Fibroblast of skin of right quadriceps (primary cell): ENCODE results near the gene CAMK4.
"Not testable (repeated sequence)": the region's sequence is repeated elsewhere in the genome, so short reads cannot be mapped to it uniquely, and the experiment has no call there.

Source experiments
- DNase-seq: peaks from one replicate; pipeline ENCODE4 v3.0.0-alpha.2; 2013

The CAMK4 gene

DNA sequence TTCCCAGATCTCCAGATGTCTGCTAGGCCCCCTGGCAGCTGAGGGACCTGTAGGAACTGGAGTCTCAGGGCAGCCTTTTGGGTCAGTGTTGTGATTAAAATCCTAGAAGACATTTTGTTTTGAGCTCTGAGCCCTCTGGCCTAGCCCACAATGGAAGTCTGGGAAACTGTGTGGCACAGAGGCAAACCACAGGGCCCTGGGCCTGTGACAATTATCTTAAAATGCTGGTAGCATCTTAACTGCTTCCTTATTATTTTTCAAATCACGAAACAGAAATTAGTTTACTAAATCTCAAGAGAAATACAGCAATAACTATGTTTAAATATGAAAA is 162.6 kb downstream of the CAMK4 start:
- DNase-seq, result no peak

DNA sequence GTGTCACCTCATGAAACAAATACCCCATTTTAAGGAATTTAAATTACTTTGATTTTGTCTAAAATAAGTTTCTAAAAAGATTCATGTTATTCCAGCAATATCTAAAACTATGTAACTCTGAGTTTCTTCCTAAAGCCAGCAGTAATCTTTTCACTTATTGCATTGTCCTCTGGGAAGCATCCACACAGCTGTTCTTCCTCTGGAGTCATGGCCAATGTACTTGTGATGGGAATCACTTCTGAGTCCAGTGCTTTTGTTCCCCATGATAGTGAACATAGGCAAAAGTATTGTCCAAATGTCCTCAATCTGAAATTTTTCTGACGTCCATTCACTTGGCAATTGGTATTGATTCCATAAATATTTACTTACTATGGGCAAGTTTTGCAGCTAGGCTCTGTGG is 163.2 kb downstream of the CAMK4 start:
- no peak for DNase-seq

DNA sequence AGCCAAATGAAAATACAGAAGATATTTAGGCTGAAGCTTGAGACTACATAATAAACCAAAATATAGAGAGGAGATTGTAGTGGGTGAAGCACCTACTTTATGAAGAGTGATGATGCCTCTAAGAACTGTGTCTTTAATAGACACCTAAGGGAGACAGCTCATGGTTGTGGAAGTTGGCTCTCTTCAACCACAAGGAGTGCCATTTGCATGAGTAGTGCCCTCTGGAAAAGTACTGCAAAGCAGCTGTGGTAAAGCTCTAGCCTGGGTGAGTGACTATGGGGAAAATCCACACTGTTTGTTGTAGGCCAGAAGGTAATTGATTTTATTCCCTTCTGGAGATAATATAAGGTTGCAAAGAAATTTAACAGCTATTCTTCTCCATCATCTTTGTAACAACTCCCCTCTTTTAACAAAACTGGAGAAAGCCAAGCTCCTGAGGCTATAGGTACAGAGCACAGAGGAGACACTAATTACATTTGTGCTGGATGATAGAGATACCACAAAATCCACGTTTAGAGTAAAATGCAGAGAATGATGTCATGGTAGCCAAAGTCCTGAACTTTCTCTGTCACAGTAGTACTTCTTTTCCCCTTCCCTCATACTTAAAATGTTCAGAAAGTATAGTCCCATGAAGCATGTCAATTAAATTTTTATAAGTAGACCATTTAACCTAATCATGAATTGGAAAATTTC is 165.4 kb downstream of the CAMK4 start:
- peak; percentile 71 for DNase-seq

DNA sequence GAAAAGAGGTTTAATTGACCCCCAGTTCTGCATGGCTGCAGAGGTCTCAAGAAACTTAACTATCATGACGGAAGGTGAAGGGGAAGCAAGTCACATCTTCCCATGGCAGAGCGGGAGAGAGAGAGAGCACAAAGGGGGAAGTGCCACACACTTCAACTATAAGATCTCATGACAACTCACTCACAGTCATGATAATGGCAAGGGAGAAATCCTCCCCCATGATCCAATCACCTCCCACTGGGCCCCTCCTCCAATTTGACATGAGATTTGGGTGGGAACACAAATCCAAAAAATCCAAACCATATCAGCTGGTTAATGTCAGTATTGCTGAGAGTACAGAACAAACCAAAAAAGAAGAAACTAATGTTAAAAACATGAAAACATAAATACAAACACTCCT is 168.0 kb downstream of the CAMK4 start:
- no peak for DNase-seq

DNA sequence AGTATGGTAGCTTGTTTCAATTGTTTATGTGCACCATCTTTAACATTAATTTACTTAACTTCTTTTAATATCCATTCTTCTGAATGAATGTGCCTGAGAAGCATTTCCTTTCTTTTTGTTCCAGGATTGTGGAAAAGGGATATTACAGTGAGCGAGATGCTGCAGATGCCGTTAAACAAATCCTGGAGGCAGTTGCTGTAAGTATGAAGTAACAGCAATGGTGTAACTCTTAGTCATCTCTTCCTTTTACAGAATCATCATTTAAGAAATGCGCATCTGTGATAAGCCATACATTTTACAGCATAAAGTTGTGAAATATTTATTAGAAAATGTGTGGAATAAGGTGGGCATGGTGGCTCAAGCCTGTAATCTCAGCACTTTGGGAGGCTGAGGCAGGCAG is 170.4 kb downstream of the CAMK4 start:
- DNase-seq, result peak; percentile 77

DNA sequence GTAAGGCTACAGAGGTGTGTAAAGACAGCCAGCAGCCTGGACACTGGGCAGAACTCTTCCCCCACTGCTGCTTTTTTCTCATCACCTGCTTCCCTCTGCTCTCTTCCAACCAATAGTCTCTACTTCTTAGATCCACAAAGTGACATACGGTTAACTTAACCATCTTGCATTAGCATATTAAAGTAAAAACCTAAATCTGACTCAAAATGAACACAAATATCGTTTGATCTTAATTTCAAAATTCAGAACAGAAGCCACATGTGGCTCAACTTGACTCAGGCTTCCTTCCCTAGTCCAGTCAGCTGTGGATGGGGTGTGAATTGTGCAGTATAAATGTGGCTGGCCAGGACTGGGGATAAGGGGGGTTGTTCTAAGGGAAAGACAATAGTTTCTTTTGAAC is 173.8 kb downstream of the CAMK4 start:
- DNase-seq, result no peak

DNA sequence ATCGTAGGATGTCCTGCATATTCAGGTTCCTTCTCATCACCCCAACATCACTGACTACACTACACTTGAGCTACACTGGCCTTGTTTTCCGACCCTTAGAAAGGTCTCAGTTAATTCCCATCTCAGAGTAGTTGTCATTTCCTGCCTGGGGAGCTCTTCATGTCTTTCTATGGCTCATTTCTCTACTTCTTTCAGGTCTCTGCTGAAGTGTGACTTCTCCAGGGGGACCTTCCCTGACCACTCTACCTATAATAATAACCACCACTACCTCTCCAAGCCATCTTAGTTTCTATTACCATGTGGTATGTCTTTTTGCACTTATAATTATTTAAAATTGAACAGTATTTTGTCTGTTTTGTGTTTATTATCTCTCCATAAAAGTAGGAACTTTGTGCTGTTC is 174.9 kb downstream of the CAMK4 start:
- no peak for DNase-seq

DNA sequence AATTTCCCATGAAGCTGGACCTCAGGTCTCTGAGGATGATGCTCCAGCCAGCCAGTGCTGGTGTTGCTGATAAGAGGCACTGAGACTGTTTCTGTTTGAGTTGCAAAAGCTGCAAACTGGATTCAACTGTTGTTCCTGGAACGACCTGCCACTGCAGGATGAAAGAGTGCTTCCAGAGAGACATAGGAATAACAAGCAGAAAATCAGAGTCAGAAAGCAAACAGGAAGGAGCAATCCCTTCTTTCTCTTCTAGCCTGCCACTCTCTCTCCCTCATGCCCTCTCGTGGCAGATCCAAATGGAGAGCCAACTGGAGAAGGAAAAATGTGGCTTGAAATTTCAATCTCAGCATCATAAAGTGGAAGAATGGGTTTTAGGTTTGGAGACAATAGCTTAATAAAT is 177.7 kb downstream of the CAMK4 start:
- DNase-seq, result no peak

DNA sequence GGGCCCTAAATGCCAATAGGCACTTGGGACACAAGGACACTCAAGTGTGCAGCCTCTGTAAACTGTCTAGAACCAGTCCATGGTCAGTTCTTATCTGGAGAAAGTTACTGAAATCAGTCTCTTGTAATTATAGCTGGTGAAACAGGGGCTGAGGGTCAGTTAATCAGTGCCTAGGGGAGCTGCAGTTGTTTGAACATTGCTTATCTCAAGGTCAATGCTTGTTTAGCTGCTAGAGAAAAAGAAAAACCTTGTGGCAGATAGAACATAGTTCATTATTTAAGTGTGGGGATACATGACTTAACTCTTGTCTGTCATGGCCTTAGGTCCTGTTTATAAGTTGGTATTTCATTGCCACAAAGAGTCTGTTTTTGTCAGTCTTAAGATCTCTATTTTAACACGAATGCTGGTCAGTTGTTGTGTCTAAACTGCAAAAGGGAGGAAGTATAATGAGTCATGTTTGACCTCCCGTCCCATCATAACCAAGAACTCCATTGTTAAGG is 180.1 kb downstream of the CAMK4 start:
- no peak for DNase-seq

DNA sequence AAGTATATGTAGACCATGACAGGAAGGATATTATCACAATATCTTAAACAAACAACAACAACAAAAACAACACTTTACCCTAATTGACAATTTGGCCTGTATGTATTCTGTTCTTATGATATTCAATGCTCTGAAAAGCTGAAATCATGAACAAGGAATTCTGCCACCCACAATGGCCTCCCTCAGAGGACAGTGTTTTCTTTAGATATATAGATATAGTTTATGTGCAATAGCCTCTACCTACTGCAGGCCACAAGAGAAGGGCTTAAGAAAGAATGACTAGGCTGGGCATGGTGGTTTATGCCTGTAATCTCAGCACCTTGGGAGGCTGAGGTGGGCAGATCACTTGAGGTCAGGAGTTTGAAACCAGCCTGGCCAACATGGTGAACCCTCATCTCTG is 183.4 kb downstream of the CAMK4 start:
- DNase-seq, result no peak

DNA sequence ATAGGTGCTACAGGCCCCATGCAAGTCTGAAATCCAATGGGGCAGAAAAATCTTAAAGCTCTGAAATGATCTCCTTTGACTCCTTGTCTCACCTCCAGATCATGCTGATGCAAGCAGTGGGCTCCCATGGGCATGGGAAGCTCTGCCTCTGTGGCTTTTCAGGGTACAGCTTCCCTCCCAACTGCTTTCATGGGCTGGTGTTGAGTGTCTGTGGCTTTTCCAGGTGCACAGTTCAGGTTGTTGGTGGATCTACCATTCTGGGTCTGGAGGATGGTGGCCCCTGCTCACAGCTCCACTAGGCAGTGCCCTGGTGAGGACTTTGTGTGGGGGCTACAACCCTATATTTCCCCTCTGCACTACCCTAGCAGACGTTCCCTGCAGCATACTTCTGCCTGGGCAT is 184.6 kb downstream of the CAMK4 start:
- DNase-seq, result no peak

DNA sequence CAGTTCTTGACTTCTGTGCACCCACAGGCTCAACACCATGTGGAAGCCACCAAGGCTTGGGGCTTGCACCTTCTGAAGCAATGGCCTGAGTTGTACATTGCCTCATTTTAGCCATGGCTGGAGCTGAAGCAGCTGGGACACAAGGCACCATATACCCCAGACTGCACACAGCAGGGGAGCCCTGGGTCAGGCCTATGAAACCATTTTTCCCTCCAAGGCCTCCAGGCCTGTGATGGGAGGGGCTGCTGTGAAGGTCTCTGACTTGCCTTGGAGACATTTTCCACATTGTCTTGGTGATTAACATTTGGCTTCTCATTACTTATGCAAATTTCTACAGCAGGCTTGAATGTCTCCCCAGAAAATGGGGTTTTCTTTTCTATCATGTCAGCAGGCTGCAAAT is 185.1 kb downstream of the CAMK4 start:
- not testable (repeated sequence) for DNase-seq

DNA sequence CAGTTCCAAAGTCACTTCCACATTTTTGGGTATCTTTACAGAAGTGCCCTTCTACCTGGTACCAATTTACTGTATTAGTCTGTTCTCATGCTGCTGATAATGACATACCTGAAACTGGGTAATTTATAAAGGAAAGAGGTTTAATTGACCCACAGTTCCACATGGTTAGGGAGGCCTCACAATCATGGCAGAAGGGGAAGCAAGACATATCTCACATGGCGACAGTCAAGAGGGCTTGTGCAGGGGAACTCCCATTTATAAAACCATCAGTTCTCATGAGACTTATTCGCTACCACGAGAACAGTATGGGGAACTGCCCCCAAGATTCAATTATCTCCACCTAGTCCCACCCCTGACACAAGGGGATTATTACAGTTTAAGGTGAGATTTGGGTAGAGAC is 185.9 kb downstream of the CAMK4 start:
- not testable (repeated sequence) for DNase-seq

DNA sequence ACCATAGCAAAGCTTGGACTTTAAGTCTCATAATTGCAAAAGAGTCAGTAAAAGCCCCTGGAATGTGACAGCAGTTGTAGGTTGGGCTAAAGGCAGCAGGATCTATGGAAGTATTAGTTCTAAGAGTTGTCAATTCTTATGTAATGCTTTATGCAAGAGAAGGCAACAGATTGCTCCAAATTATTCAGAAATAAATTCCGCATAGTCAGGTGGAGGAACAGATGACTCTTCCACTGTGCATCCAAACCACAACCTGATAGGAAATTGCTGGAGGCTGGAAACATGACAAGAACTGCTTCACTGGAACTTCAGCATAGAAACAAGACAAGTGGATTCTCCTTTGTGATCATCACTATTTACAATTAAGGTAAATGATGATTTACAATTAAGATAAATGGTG is 187.1 kb downstream of the CAMK4 start:
- DNase-seq, result peak; percentile 8

DNA sequence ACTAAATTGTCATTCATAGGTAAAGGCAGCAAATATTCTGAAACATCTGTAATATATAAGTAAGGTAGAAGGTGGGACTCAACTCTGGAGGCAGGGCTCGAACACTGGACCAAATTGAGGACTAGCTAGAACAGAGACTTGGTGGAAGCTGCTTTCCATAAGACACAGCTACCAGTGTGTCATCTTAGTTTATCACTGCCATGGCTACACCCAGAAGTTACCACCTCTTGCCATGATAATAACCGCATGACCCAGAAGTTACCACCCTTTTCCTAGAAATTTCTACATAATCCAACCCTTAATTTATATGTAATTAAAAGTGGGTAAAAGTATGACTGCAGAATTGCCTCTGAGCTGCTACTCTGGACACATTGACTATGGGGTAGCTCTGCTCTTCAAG is 188.4 kb downstream of the CAMK4 start:
- DNase-seq, result no peak

DNA sequence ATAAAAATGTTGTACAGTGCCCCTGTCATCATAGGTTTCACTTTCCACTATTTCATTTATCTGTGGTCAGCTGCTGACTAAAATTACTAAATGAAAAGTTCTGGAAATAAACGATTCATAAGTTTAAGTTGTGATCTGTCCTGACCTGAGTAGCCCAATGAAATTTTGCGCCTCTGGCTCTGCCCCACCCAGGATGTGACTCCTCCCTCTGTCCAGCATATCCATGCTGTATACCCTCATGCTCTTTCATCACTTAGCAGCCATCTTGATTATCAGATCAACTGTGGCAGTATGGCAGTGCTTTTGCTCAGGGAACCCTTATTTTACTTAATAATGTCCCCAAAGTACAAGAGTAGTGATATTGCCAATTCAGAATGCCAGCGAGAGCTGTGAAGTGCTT is 190.9 kb downstream of the CAMK4 start:
- no peak for DNase-seq

DNA sequence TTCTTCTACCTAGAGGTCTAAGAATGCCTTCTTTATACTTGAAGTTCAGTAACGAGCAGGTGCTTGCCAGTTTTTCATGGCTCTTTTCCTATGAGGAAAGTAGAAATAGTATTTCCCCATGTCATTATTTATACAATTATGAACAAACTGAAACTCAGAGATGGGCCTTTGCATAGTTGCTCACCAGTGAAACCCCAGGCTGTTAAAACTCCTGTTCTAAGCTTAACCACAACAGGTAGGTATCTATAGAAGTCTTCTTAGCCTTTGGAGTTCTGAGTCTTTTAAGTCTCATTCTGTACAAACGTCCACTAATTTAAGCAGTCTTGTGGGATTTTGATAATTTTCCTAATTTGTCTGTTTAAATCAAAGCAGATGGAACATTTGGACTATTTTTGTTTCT is 198.1 kb downstream of the CAMK4 start:
- no peak for DNase-seq

DNA sequence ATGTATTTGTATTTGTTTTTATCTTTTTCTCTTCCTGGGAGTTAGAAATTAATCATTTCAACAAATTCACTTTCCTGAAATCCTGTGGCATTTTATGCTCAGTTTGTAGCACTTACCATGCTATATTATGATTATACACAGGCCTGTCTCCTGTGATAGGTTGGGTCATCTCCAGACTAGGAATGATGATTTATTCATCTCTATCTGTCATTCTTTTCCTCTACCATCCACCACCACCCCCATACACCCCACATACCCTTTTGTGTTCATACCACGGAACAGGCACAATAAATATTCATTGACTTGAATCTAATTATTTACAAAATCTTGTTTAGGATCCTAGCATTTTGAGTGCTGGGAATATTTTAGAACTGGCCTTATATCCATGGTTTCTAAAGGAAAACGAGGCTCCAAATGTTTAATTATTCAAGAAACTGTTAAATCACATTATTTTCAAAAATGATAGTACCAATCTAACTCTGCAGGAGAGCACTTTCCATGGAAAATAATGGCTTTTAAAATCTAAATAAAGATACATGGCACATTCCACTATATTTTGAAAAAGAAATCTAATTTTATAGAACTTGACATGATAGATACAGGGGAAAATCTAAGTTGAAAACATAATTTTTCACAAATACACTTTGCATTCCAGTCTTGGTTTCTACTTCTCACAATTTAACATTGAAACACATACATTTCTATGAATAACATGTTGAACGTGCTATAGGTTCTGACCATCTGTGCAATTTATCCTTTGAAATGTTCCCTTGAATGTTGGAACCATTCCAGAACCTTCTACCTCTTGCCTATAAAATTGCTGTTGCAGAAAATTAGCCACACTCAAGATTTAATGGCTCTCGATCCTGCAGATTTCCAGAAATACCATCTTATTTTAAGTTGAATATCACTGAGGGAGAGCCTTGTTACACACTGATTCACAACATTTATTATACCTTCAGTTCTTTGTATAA is 198.8 kb downstream of the CAMK4 start:
- DNase-seq, result no peak

DNA sequence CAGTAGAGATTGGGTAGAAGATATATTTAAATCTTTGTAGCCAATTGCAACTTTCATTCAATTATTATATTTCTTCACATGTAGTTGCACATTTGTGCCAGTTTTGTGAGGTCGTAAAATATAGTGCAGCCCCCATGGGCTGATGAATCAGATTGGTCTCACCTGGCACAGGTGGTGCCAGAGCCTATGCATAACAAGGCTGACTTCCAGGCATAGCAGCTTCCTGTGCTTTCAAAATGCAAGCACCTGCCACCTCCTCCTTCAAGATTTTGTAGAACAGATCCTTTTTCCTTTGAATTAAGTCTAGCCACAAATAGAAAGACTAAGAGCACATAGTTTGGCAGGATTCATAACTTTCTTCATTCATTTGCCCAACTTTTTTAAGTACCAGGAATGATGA is 201.0 kb downstream of the CAMK4 start:
- DNase-seq, result no peak

DNA sequence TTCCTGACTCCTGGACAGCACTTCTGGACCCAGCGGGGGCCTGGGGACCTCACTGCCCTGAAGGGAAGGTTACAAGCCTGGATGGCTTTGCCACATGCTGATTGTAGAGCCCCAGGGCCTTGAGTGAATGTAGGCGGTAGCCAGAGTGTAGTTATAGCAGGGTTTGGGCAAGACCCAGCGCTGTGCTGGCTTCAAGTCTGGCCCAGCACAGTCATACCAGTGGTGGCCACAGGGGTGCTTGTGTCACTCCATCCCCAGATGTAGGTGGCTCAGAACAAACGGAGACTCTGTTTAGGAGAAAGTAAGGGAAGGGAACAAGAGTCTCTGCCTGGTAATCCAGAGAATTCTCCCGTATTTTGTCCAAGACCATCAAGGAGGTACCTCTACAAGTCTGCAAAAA is 203.6 kb downstream of the CAMK4 start:
- no peak for DNase-seq

DNA sequence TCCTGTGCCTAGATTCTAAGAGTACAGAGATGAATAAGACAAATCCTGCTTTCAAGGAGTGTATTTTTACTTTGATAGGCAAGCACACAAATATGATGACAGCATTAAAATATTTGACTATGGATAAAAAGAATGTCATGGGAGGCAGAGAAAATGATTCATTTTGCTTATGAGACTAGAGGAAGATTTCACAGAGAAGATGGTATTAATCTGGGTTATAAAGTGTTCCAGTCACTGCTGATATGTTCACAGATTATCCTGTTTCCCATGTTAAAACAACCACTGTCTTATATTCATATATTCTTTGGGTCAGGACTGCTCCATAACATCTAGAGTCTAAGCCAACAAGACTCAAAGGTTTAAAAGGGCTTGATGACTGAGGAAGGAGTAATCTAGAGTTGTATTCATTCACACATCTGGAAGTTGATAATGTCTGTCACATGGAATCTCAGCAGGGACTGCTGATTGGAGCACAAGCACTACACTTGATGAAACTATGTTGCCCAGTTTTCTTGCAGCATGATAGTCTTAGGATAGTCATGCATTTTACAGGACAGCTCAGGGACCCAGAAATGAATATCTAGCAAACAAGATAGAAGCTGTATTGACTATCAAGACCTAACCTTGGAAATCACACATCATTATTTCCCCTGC is 208.8 kb downstream of the CAMK4 start:
- DNase-seq, result peak; percentile 31

DNA sequence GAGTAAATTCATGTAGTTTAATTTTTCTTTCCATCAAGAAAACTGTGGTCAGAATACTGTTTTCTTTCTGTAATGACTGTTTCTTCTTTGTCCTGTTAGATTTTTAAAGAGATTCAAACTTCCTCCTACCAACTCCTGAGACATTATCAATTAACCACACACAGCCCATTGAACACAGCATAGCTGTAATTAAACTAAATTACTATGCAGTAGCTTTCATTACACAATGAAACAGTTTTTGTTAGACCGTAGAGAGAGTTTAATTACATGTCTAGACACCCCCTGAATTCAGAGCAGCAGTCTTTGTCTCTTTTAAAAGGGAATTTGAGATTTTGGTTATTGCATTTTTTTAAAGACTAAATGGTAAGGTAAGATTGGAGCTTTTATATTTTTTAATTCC is 210.6 kb downstream of the CAMK4 start:
- DNase-seq, result no peak

DNA sequence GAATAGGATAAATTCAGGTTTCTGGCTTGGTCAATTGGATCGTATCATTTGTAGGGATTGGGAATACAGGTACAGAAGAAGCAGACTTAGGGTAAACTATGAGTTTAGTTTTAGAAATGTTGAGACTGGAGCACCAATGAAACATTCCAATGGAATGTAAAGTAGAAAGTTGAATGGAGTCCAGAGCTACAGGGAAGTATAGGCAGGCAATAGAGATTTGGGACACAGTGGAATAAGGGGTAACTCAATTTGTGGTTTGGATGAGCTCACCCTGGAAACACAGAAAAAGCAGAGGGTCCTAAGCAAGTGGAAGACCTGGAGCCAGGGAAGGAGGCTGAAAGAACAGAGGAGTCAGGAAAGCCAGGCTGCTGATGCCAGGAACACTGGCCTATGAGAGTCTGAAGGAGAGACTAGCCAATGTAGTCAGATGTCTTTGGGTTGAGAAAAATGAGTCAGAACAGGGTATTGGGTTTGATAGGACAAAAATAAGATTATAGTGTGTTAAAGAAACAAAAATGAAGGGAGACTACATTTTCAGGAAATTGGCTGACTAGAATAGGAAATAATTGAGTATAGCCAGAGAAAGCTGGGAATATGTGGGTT is 215.4 kb downstream of the CAMK4 start:
- peak; percentile 68 for DNase-seq
